Adrenal gland (tissue), 12 donors: Measurements from ENCODE around the gene FBXO41. TPM values are rescaled to one million over a fixed set of nuclear protein-coding genes. Genes with fewer than 3 reads are reported as not detected.

Source experiments
- DNase-seq, 7 donors: peaks; one replicate each; pipeline ENCODE4 v3.0.0-alpha.2; 2019 to 2020
- H3K27ac ChIP-seq, 5 donors: fragments of 200-600 bp; sonication (generic) in 4 of 5; 1 replicate in 3 of 5; 2 replicates in 2 of 5; pipeline versions ENCODE4 v1.5.1 to v1.8.0; 2016 to 2020; ENCODE audit warnings: mild to moderate bottlenecking in 1 of 5
- H3K27me3 ChIP-seq: fragments of 200-600 bp; 2 replicates; pipeline ENCODE4 v1.8.0; 2021
- H3K36me3 ChIP-seq, 2 donors: fragments of 200-600 bp; replicated peaks in 1 of 2; 1 replicate in 1 of 2; 2 replicates in 1 of 2; pipeline versions ENCODE4 v1.5.1 to v1.8.0; 2018 to 2022
- H3K4me1 ChIP-seq, 2 donors: fragments of 200-600 bp; replicated peaks in 1 of 2; 1 replicate in 1 of 2; 2 replicates in 1 of 2; pipeline versions ENCODE4 v1.5.1 to v1.8.0; 2018 to 2021
- H3K4me3 ChIP-seq, 4 donors: fragments of 200-600 bp; sonication (generic) in 3 of 4; one replicate each; pipeline ENCODE4 v1.5.1; 2016 to 2018
- H3K9me3 ChIP-seq, 3 donors: fragments of 200-600 bp; sonication (generic) in 1 of 3; replicated peaks in 1 of 3; 1 replicate in 2 of 3; 2 replicates in 1 of 3; pipeline versions ENCODE4 v1.5.1 to v1.8.0; 2016 to 2021
- POLR2A ChIP-seq, 2 donors: fragments of 450-650 bp; IDR thresholded peaks; one replicate each; pipeline ENCODE4 v1.6.1; 2017; ENCODE audit warnings: antibody characterized with exemption in 2 of 2, mild to moderate bottlenecking in 2 of 2, moderate library complexity in 1 of 2
- WGBS, 4 donors: extraction: QIAGEN DNeasy Blood & Tissue Kit in 2 of 4; methylation state at CpG; one replicate each; pipeline versions ENCODE4 v1.1.5 to v1.1.7; 2013 to 2017; 5-methylcytosine and 5-hydroxymethylcytosine counted together
- intact Hi-C, 2 donors: fragments of 100-400 bp; cut with DNase I; formaldehyde crosslinking; loops; one replicate each; pipeline versions ENCODE4 v1.14.1 to v1.15.0; 2022 to 2023
- polyA plus RNA-seq, 3 donors: library from polyadenylated mRNA; stranded (reverse); fragments of 200-250 nt in 2 of 3; fragments of 350-450 nt in 1 of 3; fragmentation: Illumina TruSeq in 1 of 3; extraction: RNeasy Lipid Tissue Mini Kit (QIAGEN cat#74804) in 1 of 3; gene quantifications; one replicate each; pipeline ENCODE4 v1.2.3, GENCODE V29; 2013 to 2014
- total RNA-seq, 9 donors: library from RNA; depleted of rRNA in 4 of 9; stranded (reverse); fragments of >200 nt in 4 of 9; fragments of 120-200 nt in 1 of 9; fragmentation: NEBNext Ultra II Directional in 1 of 9; extraction: Animal tissue kit (Norgen Biotek cat#: 25700) in 1 of 9; gene quantifications; one replicate each; pipeline versions ENCODE4 v1.1.0 to v1.2.4, GENCODE V29; 2013 to 2023
- TF ChIP-seq, protein P1 (sequence below), 6 experiments: fragments of 450-650 bp in 4 of 6; fragments of 200-600 bp in 2 of 6; sonication (generic) in 1 of 6; IDR thresholded peaks; 1 replicate in 5 of 6; 2 replicates in 1 of 6; pipeline versions ENCODE4 v1.5.1 to v1.8.0; 2016 to 2021; ENCODE audit warnings: antibody characterized with exemption in 6 of 6, mild to moderate bottlenecking in 2 of 6, moderate library complexity in 1 of 6
- donor health status: healthy with polysubstance abuse.
- donor health status: Bipolar disorder and iron deficiency.
- donor health status: DM: yes; HTN: yes; CAD: no.
- donor health status: DM: no; HTN: no; CAD: no.
- donor health status: DM: no; HTN: no; CAD: no.
- donor health status: DM: yes; HTN: yes; CAD: no.

FBXO41 gene
- total and polyA plus RNA-seq, 12 donors, result 1.8 to 12.0 (median 5.5) TPM

DNA sequence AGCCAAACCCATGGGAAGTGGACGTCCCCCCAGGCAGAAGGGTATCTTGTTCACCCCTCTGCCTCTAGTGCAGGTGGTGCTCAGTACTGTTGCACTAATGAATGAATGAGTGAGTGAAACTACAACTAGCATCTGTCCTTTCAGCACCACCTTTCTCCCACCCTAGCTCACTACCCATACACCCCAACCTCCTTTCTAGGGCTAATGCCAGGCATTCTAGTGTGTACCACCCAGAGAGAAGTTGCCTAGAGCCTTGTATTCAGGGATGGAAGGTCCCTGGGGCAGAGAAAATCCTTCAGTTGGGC, 27.7 kb downstream of the FBXO41 start:
- 40 to 100% (median 74%) methylated on average over 1 of the region's 1 CpG for WGBS, 4 donors
- H3K4me3 ChIP-seq, result no peak overlapping the region
- H3K27ac ChIP-seq, result no peak overlapping the region
- H3K36me3 ChIP-seq, result peaks cover 0 to 26% of the 10 kb centered on the region in 2 donors
- TF ChIP-seq, protein P1, sequence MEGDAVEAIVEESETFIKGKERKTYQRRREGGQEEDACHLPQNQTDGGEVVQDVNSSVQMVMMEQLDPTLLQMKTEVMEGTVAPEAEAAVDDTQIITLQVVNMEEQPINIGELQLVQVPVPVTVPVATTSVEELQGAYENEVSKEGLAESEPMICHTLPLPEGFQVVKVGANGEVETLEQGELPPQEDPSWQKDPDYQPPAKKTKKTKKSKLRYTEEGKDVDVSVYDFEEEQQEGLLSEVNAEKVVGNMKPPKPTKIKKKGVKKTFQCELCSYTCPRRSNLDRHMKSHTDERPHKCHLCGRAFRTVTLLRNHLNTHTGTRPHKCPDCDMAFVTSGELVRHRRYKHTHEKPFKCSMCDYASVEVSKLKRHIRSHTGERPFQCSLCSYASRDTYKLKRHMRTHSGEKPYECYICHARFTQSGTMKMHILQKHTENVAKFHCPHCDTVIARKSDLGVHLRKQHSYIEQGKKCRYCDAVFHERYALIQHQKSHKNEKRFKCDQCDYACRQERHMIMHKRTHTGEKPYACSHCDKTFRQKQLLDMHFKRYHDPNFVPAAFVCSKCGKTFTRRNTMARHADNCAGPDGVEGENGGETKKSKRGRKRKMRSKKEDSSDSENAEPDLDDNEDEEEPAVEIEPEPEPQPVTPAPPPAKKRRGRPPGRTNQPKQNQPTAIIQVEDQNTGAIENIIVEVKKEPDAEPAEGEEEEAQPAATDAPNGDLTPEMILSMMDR (IDR thresholded peaks at IDR 0.05), result no peak
- TF ChIP-seq POLR2A (IDR thresholded peaks at IDR 0.05), result no peak
- no peaks in the 10 kb centered on the region for H3K9me3 ChIP-seq
- H3K4me1 ChIP-seq, result peaks cover 17 to 19% of the 10 kb centered on the region in 2 donors
- H3K27me3 ChIP-seq, result no peaks in the 10 kb centered on the region
- intact Hi-C loops, result no loop called here
- DNase-seq, result no peak

DNA sequence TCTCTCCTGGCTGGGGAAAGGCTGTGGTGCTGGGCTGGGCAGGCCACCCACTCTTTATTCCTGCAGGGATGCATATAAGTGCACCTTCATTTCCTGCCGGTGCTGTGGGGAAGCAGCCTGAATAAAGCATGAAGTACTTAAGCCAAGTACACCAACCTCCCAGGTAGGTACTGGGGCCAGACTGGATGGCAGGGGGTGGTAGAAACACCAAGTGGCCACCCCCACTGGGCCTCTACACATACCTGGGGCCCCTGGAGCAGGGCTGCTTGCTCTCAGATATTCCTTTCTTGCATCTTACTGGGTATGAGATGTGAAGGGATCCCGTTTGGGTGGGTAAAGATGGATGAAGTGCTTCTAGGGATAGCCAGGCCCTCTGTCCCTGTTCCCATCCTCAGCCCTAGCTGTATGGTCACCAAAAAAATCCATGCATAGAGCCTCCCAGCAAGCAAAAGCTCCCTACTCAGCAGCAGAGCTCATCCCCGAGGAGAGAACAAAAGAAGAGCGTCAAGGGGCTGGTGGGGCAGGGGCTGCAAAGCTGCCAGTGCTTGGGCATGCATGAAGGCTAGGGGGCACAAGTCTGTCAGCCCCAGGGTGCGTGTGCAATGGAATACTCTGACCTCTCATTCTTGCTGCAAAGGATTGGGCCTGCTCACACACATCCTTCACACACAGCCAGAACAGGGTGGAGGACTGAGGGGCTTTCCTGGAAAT, 28.2 kb downstream of the FBXO41 start:
- peaks cover 17 to 20% of the 10 kb centered on the region in 2 donors for H3K4me1 ChIP-seq
- no peak for DNase-seq

DNA sequence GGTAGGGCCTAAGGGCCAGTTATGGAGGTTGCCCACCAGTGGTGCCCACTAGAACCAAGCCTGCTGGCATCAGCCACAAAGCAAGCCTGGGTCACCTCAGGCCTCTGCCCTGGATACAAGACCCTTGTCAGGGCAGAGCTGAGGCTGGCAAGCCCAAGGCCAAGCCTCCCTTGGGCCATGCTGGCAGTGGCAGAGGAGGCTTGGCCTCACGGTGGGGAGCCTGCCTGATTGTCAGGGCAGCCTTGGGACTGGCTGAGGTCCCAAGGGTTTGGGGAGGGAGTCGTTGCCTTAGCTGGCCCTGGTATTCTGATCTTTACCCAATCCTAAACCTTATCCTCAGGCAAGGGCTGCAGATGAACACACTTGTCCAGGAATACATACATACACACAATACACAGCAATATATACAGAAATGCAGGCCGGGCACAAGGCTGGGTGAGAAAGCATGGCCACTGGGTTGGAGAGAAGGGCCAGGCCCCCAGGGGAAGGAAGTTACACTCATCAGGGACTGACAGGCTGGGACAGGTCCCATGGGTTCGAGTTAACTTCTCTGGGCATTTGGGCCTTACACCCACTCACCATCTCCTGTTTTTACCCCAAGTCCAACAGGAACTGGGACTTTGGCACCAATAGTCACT, 29.2 kb downstream of the FBXO41 start:
- 58 to 75% (median 60%) methylated on average over 3 to 4 of the region's 4 CpGs for WGBS, 4 donors
- peak in 2 of 7 donors; percentile 48 to 57 for DNase-seq
- H3K36me3 ChIP-seq, result peaks cover 0 to 40% of the 10 kb centered on the region in 2 donors

More for the DNA sequence above, 28.2 kb downstream of the FBXO41 start:
- H3K27me3 ChIP-seq, result no peaks in the 10 kb centered on the region
- H3K9me3 ChIP-seq, result no peaks in the 10 kb centered on the region
- TF ChIP-seq POLR2A (IDR thresholded peaks at IDR 0.05), result no peak
- TF ChIP-seq, protein P1 (IDR thresholded peaks at IDR 0.05), result no peak
- peaks cover 0 to 31% of the 10 kb centered on the region in 2 donors for H3K36me3 ChIP-seq
- H3K27ac ChIP-seq, result no peak overlapping the region
- intact Hi-C loops, result no loop called here
- no peak overlapping the region for H3K4me3 ChIP-seq
- 72 to 84% (median 78%) methylated on average over 4 to 5 of the region's 5 CpGs for WGBS, 4 donors

DNA sequence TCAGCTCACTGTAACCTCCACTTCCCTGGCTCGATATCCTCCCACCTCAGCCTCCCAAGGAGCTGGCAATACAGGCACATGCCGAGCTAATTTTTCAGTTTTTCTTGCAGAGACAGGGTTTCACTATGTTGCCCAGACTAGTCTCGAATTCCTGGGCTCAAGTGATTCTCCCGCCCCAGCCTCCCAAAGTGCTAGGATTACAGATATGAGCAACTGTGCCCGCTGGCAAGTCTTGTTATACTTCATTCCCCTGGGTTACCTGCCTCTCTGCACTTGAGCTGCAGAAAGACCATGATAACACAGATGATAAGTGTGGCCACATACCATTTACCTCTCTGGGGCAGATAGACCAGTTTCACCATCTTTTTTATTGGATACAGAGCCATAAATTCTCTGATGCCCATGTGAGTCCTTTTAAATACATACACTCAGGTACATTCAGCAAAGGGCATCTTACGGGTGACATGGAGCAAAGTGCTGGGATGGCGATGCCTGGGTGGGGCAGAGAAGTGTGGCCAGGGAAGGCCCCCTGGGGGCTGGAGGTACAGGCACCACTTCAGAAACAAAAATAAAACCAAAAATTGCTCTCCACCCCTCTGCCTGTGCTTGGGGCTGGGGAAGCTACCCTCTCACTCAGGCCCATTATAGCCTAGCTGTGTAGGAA, 29.8 kb downstream of the FBXO41 start:
- TF ChIP-seq, protein P1 (IDR thresholded peaks at IDR 0.05), result no peak
- TF ChIP-seq POLR2A (IDR thresholded peaks at IDR 0.05), result no peak
- DNase-seq, result no peak
- H3K4me3 ChIP-seq, result no peak overlapping the region
- no peaks in the 10 kb centered on the region for H3K27me3 ChIP-seq
- WGBS, 4 donors, result 71 to 89% (median 85%) methylated on average over 7 of the region's 7 CpGs
- H3K9me3 ChIP-seq, result no peaks in the 10 kb centered on the region
- peak overlapping the region; percentile 42 to 79 (median 65) for H3K27ac ChIP-seq
- peaks cover 17 to 32% of the 10 kb centered on the region in 2 donors for H3K4me1 ChIP-seq
- H3K36me3 ChIP-seq, result peaks cover 0 to 47% of the 10 kb centered on the region in 2 donors
- intact Hi-C loops, result no loop called here

More for the DNA sequence above, 29.2 kb downstream of the FBXO41 start:
- intact Hi-C loops, result no loop called here
- Histone ChIP-seq H3K9me3 (no peaks in the 10 kb centered on the region), H3K4me3 (no peak overlapping the region), H3K27me3 (no peaks in the 10 kb centered on the region), H3K4me1 (peaks cover 17 to 29% of the 10 kb centered on the region in 2 donors), H3K27ac (peak overlapping the region; percentile 42 to 79 (median 65))
- TF ChIP-seq, protein P1 (IDR thresholded peaks at IDR 0.05), result no peak
- no peak for TF ChIP-seq POLR2A (IDR thresholded peaks at IDR 0.05)
